HG03280 (cell line): Measurements from ENCODE around the gene PPP1R7.

Experiments used
- ATAC-seq: cut with Tn5 transposase; IDR thresholded peaks from one replicate; pipeline ENCODE4 v1.9.1; 2021; ENCODE audit warnings: mild to moderate bottlenecking, moderate library complexity; ENCODE audit not compliant: unreplicated experiment

PPP1R7 gene

GRCh38 chr2:241226723-241227572 lies 76.7 kb downstream of the PPP1R7 start:
- ATAC-seq, result no peak

DNA sequence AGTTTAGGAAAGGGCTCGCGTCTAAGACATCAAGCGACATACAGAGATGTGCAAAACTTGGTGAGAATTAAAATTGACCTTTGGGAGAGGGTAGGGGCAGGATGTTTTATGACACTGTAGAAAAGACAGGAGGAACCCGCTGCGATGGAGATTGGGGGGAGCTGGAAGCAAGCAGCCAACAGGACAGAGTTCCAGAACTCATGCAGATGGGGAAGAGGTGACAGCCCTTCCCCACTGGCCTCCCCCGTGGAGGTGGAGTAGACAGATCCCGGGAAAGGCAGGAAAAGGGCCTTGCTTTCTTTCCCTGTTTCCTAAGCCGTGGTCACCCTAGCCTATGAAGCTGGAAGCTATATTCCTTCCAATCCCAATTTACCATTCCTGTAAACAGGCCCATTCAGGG lies 77.3 kb downstream of the PPP1R7 start:
- no peak for ATAC-seq

- no peak for ATAC-seq
Measured at GRCh38 chr2:241228081-241228859, 78.0 kb downstream of the PPP1R7 start.

GRCh38 chr2:241228860-241229516 lies 78.7 kb downstream of the PPP1R7 start:
- ATAC-seq, result no peak

DNA sequence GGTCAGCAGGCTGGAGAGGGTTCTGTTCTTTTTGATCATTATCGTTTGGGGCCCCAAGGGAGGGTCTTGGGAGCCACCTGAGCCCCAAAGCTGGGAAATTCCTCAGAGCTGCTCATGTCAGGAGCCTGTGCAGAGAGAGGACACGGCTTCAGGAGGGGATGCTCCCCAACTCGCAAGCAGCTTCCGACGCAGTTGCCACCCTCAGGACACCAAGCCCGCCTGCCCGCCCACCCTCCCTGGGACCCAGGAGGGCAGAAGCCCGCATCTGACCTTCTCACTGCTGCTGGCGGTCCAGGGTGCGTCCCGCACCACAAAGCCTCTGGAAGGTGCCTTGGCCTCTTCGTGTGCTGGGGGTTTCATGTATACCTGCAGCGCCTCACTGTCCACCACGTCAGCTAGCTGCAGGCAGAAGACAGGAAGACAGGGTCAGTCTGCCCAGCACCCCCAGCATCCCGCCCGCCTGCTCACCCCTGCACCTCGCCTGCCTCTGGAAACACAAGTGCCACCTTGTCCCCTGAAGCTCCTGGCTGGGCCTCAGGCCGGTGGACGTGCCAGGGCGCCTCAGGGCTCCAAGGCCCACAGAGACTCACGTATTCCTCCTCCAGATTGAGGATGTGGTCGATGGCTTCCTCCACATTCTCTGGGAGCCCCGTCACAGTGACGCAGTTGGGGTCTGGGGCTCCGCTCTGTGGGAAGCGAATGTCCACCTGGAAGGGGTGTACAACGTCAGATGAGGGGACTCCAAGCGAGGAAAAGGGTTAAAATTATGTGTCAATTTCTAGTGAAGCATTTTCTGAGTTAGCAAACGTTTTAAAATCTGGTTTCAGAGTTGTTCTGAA lies 79.5 kb downstream of the PPP1R7 start:
- no peak for ATAC-seq

GRCh38 chr2:241230435-241230834 lies 80.2 kb downstream of the PPP1R7 start:
- no peak for ATAC-seq

- ATAC-seq, result no peak
Measured at GRCh38 chr2:241232736-241233575, 82.7 kb downstream of the PPP1R7 start.
